HG02642 (cell line): ENCODE data around the gene SNX3.
"Not testable (repeated sequence)": the region's sequence is repeated elsewhere in the genome, so short reads cannot be mapped to it uniquely, and the experiment has no call there.

Source experiments
- ATAC-seq: cut with Tn5 transposase; IDR thresholded peaks from one replicate; pipeline ENCODE4 v1.9.1; 2021; ENCODE audit warnings: mild to moderate bottlenecking; ENCODE audit not compliant: unreplicated experiment, poor library complexity

SNX3 gene

GRCh38 chr6:108260809-108261569, at the start of gene SNX3:
Gene SNX3 (minus strand): TSS chr6:108261040. CDS start chr6:108260921, 119 bp downstream.
- ATAC-seq = peak; percentile 92

GRCh38 chr6:108309844-108310243, 49.0 kb upstream of the SNX3 start:
- ATAC-seq = no peak

DNA sequence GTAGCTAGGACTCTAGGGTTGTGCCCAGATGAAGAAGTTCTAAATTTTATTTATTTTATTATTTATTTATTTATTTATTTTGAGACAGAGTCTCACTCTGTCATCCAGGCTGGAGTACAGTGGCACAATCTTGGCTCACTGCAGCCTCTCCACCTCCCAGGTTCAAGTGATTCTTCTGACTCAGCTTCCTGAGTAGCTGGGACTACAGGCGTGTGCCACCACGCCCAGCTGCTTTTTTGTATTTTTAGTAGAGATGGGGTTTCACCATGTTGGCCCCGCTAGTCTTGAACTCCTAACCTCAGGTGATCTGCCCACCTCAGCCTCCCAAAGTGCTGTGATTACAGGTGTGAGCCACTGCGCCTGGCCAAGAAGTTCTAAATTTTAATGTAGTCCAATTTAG, 47.8 kb upstream of the SNX3 start:
- ATAC-seq = not testable (repeated sequence)

DNA sequence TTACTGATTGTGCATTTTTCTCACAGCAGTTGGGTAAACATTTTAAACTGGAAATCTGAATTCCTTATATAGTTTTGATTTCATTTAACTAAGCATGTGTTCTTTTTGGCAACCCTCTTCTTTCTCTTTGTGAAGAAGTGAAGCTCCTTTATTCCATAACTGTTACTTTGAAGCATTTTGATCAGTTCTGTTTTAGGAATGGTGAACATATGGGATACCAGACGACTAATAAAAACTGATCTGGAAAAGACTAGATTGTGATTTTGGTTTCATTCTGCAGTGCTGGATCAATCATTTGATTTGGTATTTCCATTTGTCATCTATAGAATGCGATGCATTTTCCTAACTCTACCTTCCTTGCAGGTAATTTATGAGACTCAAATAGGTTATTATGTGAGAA, 43.8 kb upstream of the SNX3 start:
- no peak for ATAC-seq

- no peak for ATAC-seq
Measured at GRCh38 chr6:108302386-108302785, 41.5 kb upstream of the SNX3 start.

DNA sequence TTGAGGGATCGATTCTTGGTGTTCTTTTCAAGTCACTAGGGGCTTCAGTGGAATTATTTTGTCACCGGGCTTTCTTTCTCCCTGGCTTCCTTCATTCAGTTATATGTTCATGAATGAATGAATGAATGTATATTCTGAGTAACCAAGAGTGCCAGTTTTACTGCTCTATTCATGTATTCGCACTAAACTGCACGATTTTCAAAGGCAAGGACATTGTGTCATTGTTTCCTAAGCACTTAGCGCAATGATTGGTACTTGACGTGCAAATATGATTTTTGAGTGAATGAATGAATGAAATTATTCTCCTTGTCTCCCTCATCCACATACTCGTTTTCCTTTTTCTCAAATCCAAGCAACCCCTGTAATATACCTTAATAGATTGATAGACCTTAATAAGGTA, 34.8 kb upstream of the SNX3 start:
- ATAC-seq = no peak

DNA sequence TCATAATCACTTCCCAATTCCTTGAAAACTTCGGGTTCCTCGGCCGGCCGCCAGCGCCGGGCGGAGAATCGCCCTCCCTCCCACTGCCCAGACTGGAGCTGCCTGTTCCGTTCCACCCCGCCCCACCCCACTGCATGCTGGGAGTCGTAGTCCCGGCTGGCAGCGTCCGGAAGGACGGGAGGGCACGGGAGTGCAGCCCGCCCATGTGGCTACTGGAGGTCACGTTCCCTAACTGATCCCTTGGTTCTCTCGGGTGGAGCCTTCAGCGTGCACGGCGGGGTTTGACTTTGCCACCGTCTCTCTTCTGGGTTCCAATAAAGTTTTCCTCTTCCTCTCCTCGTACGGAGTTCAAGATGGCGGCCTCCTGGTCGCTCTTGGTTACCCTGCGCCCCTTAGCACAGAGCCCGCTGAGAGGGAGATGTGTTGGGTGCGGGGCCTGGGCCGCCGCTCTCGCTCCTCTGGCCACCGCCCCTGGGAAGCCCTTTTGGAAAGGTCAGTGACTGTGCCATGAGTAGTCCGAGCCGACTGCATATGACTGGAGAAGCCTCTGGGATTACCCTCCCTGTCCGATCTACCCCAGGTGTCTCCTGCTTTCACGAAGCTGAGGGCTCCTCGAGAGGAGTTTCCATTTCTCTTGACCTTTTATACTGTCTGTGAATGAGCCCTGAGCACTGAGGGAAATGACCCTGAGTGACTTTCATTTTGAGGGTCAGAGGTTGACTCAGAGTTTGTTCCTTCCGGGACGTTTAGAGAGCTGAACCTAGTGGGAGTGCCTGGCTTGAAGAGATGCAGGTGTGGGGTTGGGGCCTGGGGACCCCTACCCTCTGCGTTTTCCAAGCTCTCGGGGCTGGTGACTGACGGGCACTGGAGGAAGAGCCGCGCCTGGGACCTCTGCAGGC, 34.1 kb upstream of the SNX3 start, which contains the start of gene AFG1L:
AFG1L (plus strand) TSS at position 328 of the 899 bp plus-strand sequence; CDS start at position 354, 26 bp downstream.
- ATAC-seq = peak; percentile 93

GRCh38 chr6:108294297-108294726, 33.5 kb upstream of the SNX3 start:
- ATAC-seq = peak; percentile 28

DNA sequence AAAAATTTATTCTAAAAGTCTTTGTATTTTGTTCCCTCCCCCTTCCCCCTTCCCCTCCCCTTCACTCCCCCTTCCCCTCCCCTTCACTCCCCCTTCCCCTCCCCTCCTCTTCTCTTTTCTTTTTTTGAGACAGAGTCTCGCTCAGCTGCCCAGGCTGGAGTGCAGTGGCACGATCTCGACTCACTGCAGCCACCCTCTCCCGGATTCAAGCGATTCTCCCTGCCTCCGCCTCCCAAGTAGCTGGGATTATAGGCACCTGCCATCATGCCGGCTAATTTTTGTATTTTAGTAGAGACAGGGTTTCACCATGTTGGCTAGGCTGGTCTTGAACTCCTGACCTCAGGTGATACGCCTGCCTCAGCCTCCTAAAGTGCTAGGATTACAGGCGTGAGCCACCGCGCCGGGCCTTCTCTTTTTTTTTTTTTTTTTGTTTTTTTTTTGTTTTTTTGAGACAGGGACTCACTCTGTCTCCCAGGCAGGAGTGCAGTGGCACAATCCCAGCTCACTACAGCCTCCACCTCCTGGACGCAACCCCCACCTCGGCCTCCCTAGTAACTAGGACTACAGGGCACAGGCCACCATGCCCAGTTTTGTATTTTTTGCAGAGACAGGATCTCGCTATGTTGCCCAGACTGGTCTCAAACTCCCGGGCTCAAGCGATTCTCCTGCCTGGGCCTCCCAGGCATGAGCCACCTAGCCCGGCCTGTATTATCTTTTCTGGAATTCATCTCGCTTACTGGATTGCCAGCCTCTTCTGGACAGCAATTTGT, 32.9 kb upstream of the SNX3 start:
- ATAC-seq = no peak

- not testable (repeated sequence) for ATAC-seq
Measured at GRCh38 chr6:108292561-108292960, 31.7 kb upstream of the SNX3 start.

DNA sequence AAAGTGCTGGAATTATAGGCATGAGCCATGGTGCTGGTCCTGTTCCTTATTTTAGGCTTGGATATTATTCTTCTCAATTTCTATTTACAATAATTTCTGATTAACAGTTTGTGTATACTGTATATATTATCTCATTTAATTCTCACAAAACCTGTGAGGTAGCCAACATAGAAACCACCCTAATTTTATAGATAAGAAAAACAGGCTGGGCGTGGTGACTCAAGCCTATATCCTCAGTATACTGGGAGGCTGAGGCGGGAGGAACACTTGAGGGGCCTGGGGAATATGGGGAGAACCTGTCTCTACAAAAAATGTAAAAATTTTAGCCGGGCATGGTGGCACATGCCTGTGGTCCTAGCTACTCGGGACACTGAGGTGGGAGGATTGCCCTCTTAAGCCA, 30.3 kb upstream of the SNX3 start:
- ATAC-seq = no peak

GRCh38 chr6:108288742-108289141, 27.9 kb upstream of the SNX3 start:
- no peak for ATAC-seq

DNA sequence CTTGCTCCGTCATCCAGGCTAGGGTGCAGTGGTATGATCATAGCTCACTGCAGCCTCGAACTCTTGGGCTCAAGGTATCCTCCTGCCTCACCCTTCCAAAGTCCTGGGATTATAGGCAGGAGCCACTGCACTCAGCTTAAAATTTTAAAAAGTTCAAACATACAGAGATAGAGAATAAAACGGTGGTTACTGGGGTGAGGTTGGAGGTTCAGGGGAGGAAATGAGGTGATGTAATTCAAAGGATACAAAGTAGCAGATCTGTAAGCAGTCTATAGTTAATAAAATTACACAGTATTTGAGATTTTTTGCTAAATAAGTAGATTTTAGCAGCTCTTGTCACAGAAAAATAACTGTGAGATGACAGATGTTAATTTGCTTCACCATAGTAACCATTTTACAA, 26.5 kb upstream of the SNX3 start:
- no peak for ATAC-seq

DNA sequence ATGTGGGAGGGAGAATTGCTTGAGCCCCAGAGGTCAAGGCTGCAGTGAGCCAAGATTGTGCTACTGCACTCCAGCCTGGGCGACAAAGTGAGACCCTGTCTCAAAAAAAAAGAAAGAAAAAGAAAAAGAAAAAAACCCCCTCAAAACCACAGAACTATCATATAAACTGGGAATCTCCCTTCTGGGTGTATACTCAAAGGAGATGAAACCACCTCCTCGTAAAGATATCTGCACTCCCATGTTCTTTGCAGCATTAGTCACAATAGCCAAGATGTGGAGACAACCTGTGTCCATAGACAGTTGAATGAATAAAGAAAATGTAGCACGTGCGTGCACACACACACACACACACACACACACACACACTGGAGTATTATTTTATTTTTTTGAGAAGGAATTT, 25.5 kb upstream of the SNX3 start:
- no peak for ATAC-seq

DNA sequence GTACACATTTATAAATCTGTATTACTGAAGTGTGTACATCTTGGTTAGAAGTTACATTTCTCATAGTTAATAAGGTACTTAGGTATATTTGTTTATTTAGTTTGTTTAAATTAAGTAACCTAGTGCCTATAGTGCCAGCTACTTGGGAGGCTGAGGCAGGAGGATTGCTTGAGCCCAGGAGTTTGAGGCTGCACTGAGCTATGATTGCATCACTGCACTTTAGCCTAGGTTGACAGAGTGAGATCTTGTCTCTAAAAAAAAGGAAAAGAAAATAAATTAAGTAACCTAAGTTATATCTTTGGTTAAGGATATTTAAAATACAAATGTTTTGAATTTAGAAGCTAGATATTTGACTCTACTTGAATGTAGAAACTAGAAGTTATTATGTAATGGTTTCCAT, 24.5 kb upstream of the SNX3 start:
- ATAC-seq = no peak

DNA sequence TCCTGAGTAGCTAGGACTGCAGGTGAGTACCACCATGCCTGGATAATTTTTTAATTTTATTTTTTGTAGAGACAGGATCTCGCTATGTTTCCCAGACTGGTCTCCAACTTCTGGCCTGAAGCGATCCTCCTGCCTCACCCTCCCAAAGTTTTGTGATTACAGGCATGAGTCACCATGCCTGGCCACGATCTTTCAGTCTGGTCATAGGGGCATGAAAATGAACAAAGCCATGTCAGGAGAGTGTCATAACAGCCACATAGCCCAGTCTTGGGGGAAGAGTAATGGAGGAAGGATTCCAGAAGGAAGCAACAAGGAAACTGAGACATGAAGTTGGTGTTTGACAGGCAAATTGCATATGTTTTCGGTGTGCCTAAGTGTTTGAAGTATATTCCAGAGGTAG, 17.0 kb upstream of the SNX3 start:
- ATAC-seq = no peak

GRCh38 chr6:108277295-108277694, 16.5 kb upstream of the SNX3 start:
- ATAC-seq = no peak

DNA sequence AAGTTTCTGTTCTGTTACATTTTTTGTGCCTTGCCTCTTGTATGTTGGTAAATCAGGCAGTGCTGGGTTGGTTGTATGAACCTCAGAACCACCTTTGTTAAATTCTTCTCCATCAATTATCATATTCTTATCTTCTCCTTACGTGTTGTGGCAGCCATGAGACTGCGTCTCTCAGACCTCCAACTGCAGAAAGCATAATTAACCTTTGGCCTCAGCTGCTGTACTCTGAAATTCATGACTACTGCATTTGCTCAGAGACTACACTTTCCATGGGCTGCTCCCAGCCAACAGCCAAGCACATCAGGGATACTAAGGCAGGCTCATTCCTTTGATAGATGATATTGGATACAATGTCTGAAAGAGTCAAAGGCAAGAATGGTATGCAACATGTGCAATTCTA, 15.1 kb upstream of the SNX3 start:
- no peak for ATAC-seq

- no peak for ATAC-seq
Measured at GRCh38 chr6:108274546-108274945, 13.7 kb upstream of the SNX3 start.

GRCh38 chr6:108269955-108270354, 9.1 kb upstream of the SNX3 start:
- not testable (repeated sequence) for ATAC-seq

DNA sequence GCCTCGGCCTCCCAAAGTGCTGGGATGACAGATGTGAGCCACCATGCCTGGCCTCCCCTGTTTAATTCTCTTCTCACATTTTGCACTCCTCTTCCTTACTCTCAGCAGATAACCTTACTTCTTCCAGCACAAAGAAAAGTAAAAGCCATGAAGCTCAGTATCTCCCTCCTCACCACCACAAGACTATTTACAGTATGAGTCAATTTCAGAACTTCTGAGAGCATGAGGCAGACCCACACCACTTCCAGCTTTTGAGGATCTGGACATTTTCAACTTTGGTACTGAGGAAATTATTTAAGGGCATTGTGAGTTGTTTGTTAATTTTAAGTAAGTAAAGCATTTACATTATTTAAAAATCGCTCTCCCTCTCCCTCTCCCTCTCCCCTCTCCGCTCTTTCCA, 8.0 kb upstream of the SNX3 start:
- no peak for ATAC-seq
